Hepatocyte (in vitro differentiated cells): ENCODE measurements around the gene MECR.

Experiments
- CTCF ChIP-seq: fragments of 200-600 bp; sonication (generic); IDR thresholded peaks from 2 replicates; pipeline ENCODE4 v1.5.1; 2016; ENCODE audit warnings: antibody characterized with exemption, mild to moderate bottlenecking; ENCODE audit not compliant: poor library complexity
- EZH2phosphoT487 ChIP-seq: fragments of 200-600 bp; sonication (generic); IDR thresholded peaks from one replicate; pipeline ENCODE4 v1.6.1; 2018; ENCODE audit warnings: antibody characterized with exemption, mild to moderate bottlenecking, low read depth, moderate library complexity; ENCODE audit not compliant: unreplicated experiment, severe bottlenecking

DNA sequence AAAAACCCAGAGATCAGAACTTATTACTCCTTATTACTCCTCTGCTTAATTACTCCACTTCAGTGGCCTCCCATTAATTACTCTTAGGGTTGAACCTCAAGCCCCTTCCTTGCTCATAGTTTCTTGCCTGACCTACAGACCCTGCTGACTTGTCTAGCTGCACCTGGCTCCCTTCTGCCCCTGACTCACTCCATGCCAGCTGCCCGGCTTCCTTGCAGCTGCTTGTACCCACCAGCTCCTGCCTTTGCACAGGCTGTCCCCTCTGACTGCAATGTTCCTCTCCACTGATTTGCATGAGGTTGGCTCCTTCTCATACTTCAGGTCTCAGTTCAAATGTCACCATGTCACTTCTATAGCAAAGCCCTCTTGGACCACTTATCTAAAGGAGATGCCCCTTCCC lies 3.7 kb upstream of the MECR start:
- no peak for TF ChIP-seq EZH2phosphoT487
- no peak for TF ChIP-seq CTCF
